GM12872 (cell line): ENCODE data around the gene SCGB2B2.

Experiments
- TF ChIP-seq, protein P1 (sequence below): IDR thresholded peaks from 3 replicates; pipeline ENCODE4 v1.5.1; 2011; ENCODE audit warnings: low read depth, mild to moderate bottlenecking, low read length, moderate library complexity; ENCODE audit not compliant: insufficient read depth

The SCGB2B2 gene

DNA sequence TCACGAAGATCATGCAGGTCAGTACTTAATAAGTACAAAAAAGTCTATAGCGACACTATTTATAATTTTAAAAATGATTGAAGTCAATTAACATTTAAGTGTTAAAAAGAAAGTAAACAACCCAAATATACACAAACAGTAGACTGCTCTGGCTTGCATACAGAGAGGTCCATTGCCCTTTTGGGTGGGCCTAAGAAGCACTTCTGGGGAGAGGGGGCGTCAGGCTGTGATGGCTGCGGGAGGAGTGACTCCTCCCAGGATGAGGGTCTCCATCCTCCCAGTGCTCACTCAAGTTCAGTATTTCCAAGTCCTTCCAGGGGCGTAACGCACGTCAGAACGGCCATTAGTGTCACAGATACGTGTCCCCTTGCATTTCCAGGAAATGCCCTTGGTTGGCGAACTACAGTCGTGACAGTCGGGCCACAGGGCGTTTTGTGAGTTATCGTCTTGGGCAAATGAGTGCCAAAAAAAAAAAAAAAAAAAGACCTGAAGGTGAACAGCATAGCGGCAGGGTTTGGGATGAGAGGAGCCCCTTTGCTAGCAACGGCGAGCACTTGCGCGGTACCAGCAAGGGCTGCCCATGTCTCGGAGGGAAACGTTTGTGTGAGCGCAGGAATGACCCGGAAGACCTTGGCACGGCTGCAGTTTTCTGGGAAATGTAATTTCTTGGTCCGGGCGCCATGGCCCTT, at the start of gene SCGB2B2:
SCGB2B2 (minus strand) TSS at position 463 of the 689 bp plus-strand sequence. CDS start 82,596 bp downstream, outside the sequence.
- TF ChIP-seq, protein P1, sequence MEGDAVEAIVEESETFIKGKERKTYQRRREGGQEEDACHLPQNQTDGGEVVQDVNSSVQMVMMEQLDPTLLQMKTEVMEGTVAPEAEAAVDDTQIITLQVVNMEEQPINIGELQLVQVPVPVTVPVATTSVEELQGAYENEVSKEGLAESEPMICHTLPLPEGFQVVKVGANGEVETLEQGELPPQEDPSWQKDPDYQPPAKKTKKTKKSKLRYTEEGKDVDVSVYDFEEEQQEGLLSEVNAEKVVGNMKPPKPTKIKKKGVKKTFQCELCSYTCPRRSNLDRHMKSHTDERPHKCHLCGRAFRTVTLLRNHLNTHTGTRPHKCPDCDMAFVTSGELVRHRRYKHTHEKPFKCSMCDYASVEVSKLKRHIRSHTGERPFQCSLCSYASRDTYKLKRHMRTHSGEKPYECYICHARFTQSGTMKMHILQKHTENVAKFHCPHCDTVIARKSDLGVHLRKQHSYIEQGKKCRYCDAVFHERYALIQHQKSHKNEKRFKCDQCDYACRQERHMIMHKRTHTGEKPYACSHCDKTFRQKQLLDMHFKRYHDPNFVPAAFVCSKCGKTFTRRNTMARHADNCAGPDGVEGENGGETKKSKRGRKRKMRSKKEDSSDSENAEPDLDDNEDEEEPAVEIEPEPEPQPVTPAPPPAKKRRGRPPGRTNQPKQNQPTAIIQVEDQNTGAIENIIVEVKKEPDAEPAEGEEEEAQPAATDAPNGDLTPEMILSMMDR = peak; percentile 22; the same call in 1 of the 3 replicates

GRCh38 chr19:34725400-34725799, 48.4 kb upstream of the SCGB2B2 start:
- TF ChIP-seq, protein P1 = no peak

DNA sequence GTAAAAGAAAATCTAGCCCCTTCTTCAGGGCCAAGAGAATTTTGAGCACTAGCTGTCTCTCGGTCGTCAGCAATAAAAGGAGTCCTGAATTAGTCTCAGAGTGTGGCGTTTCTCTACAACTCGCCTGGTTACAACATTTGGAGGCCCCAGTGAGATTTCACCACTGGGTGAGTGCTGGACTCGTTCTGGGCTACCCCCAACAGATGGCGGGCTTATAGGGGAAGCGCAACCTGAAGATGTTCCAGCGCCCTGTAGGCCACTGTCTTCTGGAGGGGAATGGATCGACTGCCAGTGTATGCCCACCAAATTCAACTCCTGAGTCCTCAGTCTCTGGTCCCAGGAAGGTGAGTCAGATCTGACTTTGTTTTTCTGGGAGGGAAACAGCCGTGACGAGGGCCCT, 45.4 kb upstream of the SCGB2B2 start:
- TF ChIP-seq, protein P1 = no peak

DNA sequence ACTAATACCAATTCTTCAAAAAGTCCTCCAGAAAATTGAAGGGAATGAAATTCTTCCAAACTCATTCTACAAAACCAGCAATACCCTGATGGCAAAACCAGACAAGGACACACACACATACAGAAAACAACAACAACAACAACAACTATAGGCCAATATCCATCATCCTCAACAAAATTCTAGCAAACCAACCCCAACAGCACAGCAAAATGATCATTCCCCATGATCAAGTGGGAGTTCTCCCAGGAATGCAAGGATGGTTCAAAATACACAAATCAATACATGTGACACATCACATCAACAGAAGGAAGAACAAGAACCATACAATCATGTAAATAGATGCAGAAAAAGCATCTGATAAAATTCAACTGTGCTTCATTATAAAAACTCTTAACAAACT, 38.4 kb upstream of the SCGB2B2 start:
- TF ChIP-seq, protein P1 = no peak

DNA sequence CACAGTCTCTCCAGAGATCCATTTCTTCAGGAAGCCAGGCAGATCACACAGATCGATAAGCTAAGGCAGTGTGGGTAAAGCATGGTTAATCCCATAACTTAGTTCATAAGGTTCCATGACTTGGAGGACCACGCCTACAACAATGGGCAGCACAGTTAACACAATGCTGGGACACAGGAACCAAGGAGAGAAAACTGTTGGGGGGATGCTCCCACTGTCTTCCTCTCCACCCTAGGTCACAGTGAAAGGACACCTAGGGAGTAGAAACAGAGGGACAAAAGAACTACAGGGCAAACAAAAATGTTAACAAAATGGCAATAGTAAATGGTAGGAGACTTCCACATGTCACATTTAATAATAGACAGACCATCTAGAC, 36.3 kb upstream of the SCGB2B2 start:
- TF ChIP-seq, protein P1 = no peak

DNA sequence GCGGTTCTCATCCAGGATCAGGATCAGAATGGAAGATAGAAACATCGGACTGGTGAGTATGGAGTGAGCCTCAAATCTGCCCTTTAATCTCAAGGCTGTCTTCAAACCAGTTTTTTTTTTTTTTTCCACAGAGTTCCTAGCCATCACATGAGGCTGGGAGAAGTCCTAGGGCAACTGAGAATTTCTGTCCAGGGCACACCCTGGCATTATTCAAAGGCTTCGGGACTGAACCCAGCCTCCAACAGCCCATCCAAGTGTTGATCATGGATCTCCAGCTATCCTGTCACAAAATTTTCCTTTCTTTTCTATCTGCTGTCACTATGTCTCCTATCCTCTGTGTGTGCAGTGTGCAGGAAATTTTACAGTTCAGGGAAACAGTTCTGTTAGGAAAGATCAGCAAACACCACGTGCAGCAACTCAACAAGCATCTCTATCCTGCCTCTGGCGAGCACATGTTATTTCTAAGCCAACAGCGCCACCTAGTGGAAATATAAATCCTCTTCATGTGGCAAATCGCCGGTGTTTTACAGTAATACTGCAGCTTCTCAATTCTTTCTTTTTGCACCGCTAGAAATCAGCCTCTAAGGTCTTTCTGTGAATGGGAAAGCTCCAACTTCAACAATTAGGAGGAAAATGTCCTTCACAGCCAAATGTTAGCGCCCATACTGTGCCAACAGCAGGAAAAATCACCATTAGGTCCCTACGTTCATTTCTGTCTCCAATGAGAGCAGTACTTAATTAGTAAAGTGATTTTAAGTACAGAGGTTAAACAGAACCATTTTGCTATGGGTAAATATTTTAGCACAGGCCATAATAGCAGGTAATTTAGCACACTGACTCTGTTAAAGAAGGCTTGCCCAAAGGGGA, 35.7 kb upstream of the SCGB2B2 start:
- TF ChIP-seq, protein P1 = peak; percentile 60

DNA sequence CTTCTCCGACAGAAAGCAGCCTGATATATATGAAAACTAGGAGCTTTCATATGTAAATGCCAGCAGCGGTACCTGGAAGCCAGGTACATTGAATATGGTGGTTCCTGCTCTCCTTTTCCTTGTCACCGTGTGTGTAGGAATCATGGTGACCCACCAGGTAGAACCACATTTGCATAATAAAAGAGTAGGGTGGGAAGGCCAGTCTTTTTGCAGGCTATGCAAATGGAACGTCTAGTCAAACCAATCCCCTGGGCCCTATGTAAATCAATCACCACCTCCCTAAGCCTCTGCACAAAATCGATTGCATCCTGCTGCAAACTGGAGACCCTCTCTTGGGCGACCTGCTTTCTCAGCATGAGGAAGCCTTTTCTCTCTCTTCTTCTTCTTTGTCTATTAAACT, 34.9 kb upstream of the SCGB2B2 start:
- TF ChIP-seq, protein P1 = no peak
